GM23338 (cell line): ENCODE measurements around the gene RPS6KC1.
"Not testable (repeated sequence)": the region's sequence is repeated elsewhere in the genome, so short reads cannot be mapped to it uniquely, and the experiment has no call there.

Experiments
- ETS1 ChIP-seq: IDR thresholded peaks from 2 replicates; pipeline ENCODE4 v1.6.1; 2016; ENCODE audit warnings: antibody characterized with exemption
- EZH2 ChIP-seq: fragments of 200-600 bp; sonication (generic); IDR thresholded peaks from one replicate; pipeline ENCODE4 v1.8.0; 2017; ENCODE audit warnings: antibody characterized with exemption, mild to moderate bottlenecking, low read depth; ENCODE audit not compliant: unreplicated experiment
- EZH2phosphoT487 ChIP-seq: fragments of 200-600 bp; sonication (generic); IDR thresholded peaks from one replicate; pipeline ENCODE4 v1.8.1; 2018; ENCODE audit warnings: antibody characterized with exemption; ENCODE audit not compliant: unreplicated experiment
- POLR2AphosphoS5 ChIP-seq: IDR thresholded peaks from 2 replicates; pipeline ENCODE4 v1.6.1; 2016; ENCODE audit warnings: antibody characterized with exemption, low read depth
- REST ChIP-seq: IDR thresholded peaks from one replicate; pipeline ENCODE4 v1.6.1; 2018; ENCODE audit warnings: antibody characterized with exemption; ENCODE audit not compliant: unreplicated experiment
- STAT1 ChIP-seq: IDR thresholded peaks from one replicate; pipeline ENCODE4 v1.6.1; 2016; ENCODE audit warnings: antibody characterized with exemption; ENCODE audit not compliant: unreplicated experiment
- TF ChIP-seq, protein P1 (sequence below), 2 experiments: fragments of 200-600 bp in 1 of 2; sonication (generic) in 1 of 2; conservative IDR thresholded peaks; 2 replicates each; pipeline versions ENCODE4 v1.5.1 to v1.6.1; 2016 to 2017; ENCODE audit warnings: antibody characterized with exemption in 2 of 2, low read depth in 2 of 2, mild to moderate bottlenecking in 2 of 2, moderate library complexity in 1 of 2

DNA sequence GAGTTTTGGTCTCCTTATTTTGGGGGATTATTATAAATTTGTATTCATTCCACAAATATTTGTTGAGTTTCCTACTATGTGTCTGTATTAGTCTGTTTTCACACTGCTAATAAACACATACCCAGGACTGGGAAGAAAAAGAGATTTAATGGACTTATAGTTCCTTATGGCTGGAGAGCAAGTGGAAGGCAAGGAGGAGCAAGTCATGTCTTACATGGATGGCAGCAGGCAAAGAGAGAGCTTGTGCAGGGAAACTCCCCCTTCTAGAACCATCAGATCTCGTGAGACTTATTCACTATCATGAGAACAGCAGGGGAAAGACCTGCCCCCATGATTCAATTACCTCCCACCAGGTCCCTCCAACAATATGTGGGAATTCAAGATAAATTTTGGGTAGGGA, 267.4 kb downstream of the RPS6KC1 start:
- TF ChIP-seq, protein P1, sequence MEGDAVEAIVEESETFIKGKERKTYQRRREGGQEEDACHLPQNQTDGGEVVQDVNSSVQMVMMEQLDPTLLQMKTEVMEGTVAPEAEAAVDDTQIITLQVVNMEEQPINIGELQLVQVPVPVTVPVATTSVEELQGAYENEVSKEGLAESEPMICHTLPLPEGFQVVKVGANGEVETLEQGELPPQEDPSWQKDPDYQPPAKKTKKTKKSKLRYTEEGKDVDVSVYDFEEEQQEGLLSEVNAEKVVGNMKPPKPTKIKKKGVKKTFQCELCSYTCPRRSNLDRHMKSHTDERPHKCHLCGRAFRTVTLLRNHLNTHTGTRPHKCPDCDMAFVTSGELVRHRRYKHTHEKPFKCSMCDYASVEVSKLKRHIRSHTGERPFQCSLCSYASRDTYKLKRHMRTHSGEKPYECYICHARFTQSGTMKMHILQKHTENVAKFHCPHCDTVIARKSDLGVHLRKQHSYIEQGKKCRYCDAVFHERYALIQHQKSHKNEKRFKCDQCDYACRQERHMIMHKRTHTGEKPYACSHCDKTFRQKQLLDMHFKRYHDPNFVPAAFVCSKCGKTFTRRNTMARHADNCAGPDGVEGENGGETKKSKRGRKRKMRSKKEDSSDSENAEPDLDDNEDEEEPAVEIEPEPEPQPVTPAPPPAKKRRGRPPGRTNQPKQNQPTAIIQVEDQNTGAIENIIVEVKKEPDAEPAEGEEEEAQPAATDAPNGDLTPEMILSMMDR (conservative IDR thresholded peaks at IDR 0.05; ENCODE audit: low read depth in 2 of 2), result not testable (repeated sequence)
- not testable (repeated sequence) for TF ChIP-seq REST, ETS1, EZH2phosphoT487, EZH2, STAT1, POLR2AphosphoS5
